ENCODE results near the gene EPB41L2. TPM values are rescaled to one million over a fixed set of nuclear protein-coding genes. Genes with fewer than 3 reads are reported as not detected.

EPB41L2 gene
- total RNA-seq, 6 donors from 2014 or later, result 68.7 to 201 (median 98.2) TPM

DNA sequence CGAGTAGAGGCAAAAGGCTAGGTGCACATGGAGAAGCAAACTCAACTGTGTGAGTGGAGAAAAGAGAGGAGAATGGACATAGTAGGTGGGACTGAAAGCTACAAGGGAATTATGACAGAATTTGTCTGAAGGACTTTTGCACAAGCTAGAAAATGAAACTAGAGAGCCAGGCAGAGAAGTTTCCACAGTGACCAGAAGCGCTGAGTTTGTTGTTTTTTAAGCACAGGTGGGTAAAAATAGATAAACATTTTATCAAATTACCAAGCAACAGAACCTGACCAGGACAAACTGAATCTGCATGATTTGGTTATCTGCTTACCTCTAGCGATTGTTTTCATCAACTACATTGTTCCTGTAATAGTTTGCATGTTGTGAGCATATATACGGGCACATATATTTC, 197.3 kb downstream of the EPB41L2 start:
- H3K36me3 ChIP-seq, result peaks cover 0 to 57% (median 12%) of the 10 kb centered on the region in 4 donors
- H3K4me1 ChIP-seq, result no peaks in the 10 kb centered on the region

DNA sequence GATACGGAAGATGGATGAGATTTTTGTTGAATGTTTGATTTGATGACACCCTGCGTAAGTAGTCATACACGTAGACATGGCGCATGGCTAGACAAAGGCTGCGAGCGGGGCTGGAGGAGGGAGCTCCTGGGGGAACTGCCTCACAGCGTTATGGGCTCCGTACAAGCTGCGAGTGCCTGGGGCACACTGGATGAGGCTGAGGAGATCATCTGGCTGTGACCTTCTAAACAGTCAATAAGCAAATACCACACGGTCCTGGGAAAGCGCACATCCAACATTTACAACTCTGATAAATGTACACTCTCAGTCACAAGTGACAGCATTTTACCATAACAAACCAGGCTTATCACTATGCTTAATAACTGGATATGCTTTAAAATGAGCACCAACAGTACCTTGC, 198.7 kb downstream of the EPB41L2 start:
- DNase-seq (no peak), ATAC-seq (ENCODE audit: low FRiP score in 2 of 2) (no peak)
- peaks cover 0 to 54% (median 11%) of the 10 kb centered on the region in 4 donors for H3K36me3 ChIP-seq
- no peaks in the 10 kb centered on the region for H3K9me3 ChIP-seq
- H3K27ac ChIP-seq, result no peak overlapping the region
- H3K4me1 ChIP-seq, result no peaks in the 10 kb centered on the region
- no peaks in the 10 kb centered on the region for H3K27me3 ChIP-seq
- TF ChIP-seq POLR2A (IDR thresholded peaks at IDR 0.05) (no peak), POLR2AphosphoS5 (IDR thresholded peaks at IDR 0.05) (no peak), EP300 (IDR thresholded peaks at IDR 0.05) (no peak)
- TF ChIP-seq, protein P1, sequence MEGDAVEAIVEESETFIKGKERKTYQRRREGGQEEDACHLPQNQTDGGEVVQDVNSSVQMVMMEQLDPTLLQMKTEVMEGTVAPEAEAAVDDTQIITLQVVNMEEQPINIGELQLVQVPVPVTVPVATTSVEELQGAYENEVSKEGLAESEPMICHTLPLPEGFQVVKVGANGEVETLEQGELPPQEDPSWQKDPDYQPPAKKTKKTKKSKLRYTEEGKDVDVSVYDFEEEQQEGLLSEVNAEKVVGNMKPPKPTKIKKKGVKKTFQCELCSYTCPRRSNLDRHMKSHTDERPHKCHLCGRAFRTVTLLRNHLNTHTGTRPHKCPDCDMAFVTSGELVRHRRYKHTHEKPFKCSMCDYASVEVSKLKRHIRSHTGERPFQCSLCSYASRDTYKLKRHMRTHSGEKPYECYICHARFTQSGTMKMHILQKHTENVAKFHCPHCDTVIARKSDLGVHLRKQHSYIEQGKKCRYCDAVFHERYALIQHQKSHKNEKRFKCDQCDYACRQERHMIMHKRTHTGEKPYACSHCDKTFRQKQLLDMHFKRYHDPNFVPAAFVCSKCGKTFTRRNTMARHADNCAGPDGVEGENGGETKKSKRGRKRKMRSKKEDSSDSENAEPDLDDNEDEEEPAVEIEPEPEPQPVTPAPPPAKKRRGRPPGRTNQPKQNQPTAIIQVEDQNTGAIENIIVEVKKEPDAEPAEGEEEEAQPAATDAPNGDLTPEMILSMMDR (IDR thresholded peaks at IDR 0.05), result no peak
- 94 to 95% methylated on average over 11 of the region's 11 CpGs for WGBS, 2 donors
- H3K4me3 ChIP-seq, result no peak overlapping the region

More for the DNA sequence above, 197.3 kb downstream of the EPB41L2 start:
- Histone ChIP-seq H3K9me3 (no peaks in the 10 kb centered on the region), H3K27ac (no peak overlapping the region), H3K27me3 (no peaks in the 10 kb centered on the region), H3K4me3 (no peak overlapping the region)
- WGBS, 2 donors, result 97 to 98% methylated on average over 4 of the region's 4 CpGs
- TF ChIP-seq POLR2A (IDR thresholded peaks at IDR 0.05) (no peak), EP300 (IDR thresholded peaks at IDR 0.05) (no peak), POLR2AphosphoS5 (IDR thresholded peaks at IDR 0.05) (no peak)
- TF ChIP-seq, protein P1 (IDR thresholded peaks at IDR 0.05), result no peak
- ATAC-seq (ENCODE audit: low FRiP score in 2 of 2) (no peak), DNase-seq (no peak)

DNA sequence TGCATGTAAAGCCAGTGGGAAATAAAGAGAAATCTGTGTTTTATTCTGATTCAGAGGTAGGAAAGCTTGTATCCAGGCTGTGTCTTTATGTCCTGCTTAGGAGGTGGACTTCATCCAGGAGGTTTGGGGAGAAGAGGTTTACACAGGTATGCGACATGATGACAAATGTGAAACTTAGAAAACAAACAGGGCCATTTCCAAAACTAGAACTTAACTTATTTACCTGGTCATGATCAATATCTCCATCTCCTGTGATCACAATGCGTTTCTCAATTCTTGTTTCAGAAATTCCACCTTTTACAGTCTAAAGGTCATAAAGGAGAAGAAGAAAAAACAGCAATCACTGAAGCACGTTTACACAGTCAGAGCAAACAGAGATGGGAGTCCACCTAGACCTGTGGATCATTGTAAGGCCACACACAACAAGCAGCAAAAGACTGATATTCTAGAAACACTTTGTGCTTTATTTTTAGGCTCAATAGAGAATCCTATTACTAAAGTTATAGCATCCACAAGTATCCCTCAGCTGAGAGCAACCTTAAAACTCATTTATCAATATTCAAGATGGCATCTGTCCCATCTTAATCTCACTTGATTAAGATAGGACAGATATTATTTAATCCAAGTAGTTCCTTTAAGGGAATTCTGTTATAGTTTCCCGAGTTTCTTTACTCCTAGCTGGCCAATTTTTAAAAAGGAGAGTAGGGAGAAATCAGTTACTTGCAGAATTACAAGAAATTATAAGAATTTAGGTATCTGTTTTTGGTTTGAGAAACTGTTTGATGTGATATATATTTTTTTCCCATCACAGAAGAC, 199.4 kb downstream of the EPB41L2 start:
- 87 to 90% methylated on average over 4 of the region's 4 CpGs for WGBS, 2 donors
- Histone ChIP-seq H3K27me3 (no peaks in the 10 kb centered on the region), H3K9me3 (no peaks in the 10 kb centered on the region), H3K4me3 (no peak overlapping the region), H3K27ac (no peak overlapping the region), H3K4me1 (no peaks in the 10 kb centered on the region), H3K36me3 (peaks cover 0 to 49% (median 13%) of the 10 kb centered on the region in 4 donors)
- DNase-seq, result no peak
- TF ChIP-seq EP300 (IDR thresholded peaks at IDR 0.05), result no peak
- TF ChIP-seq POLR2AphosphoS5 (IDR thresholded peaks at IDR 0.05), result no peak
- ATAC-seq (ENCODE audit: low FRiP score in 2 of 2), result no peak

DNA sequence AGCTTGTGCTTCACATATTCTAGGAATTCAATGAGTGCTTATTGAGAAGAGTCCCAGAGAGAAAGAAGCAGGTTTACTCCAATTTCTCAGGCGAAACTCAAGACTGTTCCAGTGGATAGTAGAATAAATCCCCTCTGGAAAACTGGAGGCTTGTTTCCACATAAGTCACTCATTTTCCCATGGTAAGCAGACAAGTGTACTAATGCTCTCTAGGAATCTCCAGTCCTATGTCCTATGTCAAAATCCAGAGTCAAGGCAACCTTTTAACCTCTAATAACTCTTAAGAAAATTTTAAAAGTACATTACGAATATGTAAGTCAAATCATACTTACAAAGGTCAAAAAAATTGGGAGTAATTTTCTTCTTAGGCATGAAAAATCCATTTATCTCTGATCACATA, 200.7 kb downstream of the EPB41L2 start:
- H3K27me3 ChIP-seq, result no peaks in the 10 kb centered on the region
- no peak for TF ChIP-seq POLR2AphosphoS5 (IDR thresholded peaks at IDR 0.05)
- no peak for TF ChIP-seq EP300 (IDR thresholded peaks at IDR 0.05)
- TF ChIP-seq POLR2A (IDR thresholded peaks at IDR 0.05), result no peak
- TF ChIP-seq, protein P1 (IDR thresholded peaks at IDR 0.05), result no peak
- no peaks in the 10 kb centered on the region for H3K4me1 ChIP-seq
- 93 to 94% methylated on average over 2 of the region's 2 CpGs for WGBS, 2 donors
- DNase-seq (no peak), ATAC-seq (ENCODE audit: low FRiP score in 2 of 2) (no peak)
- no peak overlapping the region for H3K4me3 ChIP-seq
- no peaks in the 10 kb centered on the region for H3K9me3 ChIP-seq
- no peak overlapping the region for H3K27ac ChIP-seq
- peaks cover 0 to 49% (median 13%) of the 10 kb centered on the region in 4 donors for H3K36me3 ChIP-seq

DNA sequence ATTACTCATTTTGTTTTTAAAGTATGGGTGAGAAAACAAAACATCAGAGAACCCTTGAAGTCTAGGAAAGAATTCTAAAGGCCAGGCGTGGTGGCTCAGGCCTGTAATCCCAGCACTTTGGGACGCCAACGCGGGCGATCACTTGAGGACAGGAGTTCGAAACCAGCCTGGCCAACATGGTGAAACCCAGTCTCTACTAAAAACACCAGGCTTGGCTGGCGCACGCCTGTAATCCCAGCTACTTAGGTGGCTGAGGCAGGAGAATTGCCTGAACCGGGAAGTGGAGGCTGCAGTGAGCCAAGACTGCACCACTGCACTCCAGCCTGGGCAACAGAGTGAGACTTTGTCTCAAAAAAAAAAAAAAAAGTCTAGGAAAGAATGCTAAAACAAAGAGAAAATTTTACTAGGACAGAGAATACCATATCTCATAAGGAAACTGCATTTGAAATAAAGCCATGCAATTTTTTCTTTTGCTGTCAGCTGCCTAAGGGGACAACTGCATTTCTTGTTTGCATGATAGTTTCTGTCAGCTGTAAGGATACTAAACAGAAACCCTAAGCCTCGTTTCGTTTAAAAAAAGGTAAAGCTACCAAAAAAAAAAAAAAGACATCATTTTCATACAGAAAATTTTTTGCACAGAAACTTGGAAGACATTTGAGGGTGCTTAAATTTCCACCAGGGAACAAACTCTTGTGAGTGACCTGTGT, 203.7 kb downstream of the EPB41L2 start:
- TF ChIP-seq POLR2A (IDR thresholded peaks at IDR 0.05), result no peak
- TF ChIP-seq POLR2AphosphoS5 (IDR thresholded peaks at IDR 0.05), result no peak
- ATAC-seq (ENCODE audit: low FRiP score in 2 of 2) (no peak), DNase-seq (no peak)
- H3K27me3 ChIP-seq, result no peaks in the 10 kb centered on the region
- no peak overlapping the region for H3K27ac ChIP-seq
- 93 to 94% methylated on average over 11 of the region's 11 CpGs for WGBS, 2 donors
- H3K4me3 ChIP-seq, result no peak overlapping the region
- H3K36me3 ChIP-seq, result peaks cover 0 to 24% (median 9%) of the 10 kb centered on the region in 4 donors
- no peaks in the 10 kb centered on the region for H3K9me3 ChIP-seq
- no peaks in the 10 kb centered on the region for H3K4me1 ChIP-seq

All from upper lobe of left lung (tissue), 6 donors.